GM19397 (cell line): ENCODE data around the gene ABL1.
"Not testable (repeated sequence)": the region's sequence is repeated elsewhere in the genome, so short reads cannot be mapped to it uniquely, and the experiment has no call there.

Source experiments
- ATAC-seq: cut with Tn5 transposase; IDR thresholded peaks from one replicate; pipeline ENCODE4 v1.9.1; 2021; ENCODE audit warnings: mild to moderate bottlenecking, moderate library complexity; ENCODE audit not compliant: unreplicated experiment

Gene ABL1

GRCh38 chr9:130900701-130901497 lies 65.8 kb downstream of the ABL1 start:
- no peak for ATAC-seq

DNA sequence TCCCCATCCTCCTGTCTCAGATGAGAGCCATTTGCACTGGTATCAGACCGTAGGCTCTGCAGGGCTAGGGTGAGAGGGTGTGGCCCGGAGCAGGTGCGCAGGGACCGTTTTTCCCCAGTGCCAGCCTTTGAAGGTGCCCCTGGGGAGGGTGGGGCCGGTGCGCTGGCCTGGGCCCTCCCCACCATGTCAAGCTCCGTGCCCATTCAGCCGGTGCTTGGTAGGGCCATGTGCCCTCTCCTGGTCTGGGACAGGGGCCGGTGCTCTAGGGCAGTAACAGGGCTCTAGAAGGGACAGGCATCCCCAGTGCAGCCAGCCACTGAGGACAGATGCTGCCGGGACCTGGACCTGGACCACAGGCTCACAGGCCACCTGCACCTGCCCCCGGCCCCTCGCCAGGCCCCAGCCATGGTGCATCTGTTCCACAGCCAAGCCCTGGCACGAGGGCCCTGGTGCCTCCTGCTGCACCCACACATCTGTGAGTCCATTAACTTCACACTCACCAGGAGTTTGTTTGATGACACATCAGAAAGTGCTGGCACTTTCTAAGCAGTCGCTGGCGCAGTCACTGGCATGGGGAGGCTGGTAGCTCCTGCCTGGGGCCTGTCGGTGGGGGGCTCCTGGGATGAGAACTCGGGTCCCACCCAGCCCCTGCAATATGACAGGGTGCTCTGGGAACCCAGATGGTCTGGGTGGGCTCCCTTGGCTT lies 66.6 kb downstream of the ABL1 start:
- ATAC-seq = no peak

GRCh38 chr9:130902204-130903185 lies 67.4 kb downstream of the ABL1 start:
- ATAC-seq = no peak

- no peak for ATAC-seq
Observed at GRCh38 chr9:130903194-130904069, 68.4 kb downstream of the ABL1 start.

DNA sequence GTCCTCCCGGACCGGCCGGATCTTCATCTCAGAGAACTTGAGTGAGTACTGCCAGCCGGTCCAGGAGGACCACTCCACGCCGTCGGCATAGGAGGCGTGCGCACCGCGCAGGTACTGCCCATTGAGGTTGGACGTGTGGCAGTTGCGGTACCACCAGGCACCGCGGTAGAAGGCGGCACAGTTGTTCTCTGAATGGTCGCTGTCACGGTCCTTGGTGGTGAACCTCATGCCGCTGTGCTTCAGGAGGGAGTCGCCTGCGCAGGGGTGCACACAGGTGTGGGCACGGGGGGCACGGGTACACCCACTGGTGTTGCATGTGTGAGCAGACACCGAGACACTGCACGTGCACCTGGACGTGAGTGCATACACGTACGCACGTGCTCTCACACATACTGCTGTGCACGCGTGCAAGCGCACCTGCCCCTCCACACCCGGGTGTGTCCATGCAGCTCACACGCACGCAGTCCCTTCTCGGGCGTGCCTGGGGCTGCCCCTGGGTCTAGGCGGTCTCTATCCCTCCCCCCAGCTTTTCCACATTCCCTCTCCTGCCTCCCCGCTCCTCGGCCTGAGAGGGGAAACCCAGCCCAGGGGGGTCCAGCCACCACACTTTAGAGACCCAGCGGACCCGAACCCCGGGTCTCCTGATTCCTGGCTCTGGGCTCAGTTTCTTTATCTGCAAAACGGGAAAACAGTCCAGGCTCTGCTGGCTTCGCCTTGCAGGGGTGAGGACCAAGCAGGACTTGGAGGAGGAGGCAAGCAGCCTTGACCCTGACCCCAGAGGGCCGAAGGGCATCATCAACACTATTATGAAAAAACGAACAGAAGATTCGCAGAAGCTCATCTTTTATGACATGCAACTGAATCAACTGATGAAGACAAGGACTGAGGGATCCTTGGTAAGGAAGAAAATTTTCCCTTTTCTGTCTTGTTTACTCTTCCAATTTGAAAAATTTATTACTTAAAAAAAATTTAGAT lies 69.3 kb downstream of the ABL1 start:
- ATAC-seq = no peak

DNA sequence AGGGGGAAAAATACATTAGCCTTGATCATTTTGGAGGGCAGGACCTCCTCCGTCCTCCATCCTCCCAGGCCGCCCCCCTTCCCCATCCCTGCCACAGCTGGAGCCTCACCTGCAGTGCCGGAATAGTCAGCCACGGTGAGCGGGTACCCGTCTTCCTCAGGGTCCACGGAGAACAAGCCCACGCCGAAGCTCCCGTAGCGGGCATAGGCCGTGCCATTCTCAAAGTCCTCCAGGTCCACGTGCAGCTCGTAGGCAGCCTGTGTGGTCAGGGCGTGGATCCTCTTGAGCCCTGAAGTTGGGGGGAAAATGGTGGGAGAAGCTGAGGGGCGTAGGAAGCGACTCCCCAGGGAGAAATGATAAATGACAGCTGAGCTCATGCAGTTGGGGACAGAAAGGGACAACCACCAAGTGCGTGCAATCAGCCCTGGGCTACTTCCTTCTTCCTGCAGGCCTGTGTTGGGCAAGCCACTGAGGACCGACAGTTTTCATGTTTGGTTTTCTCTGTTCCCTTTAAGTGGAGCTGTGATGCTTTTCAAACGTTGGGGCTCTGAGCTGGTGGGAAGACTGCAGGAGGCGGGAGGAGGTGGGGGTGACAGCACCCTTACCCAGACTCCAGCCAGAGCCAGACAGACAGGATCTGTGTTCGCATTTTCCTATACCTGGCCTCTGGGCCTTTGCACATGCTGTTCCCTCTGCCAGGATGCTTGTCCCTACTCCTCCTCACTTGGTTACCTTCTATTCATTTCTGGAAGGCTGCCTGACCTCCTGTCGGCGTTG lies 70.3 kb downstream of the ABL1 start:
- ATAC-seq = no peak

- no peak for ATAC-seq
Observed at GRCh38 chr9:130905902-130906734, 71.1 kb downstream of the ABL1 start.

GRCh38 chr9:130906735-130907416 lies 71.8 kb downstream of the ABL1 start:
- ATAC-seq = no peak

- no peak for ATAC-seq
Observed at GRCh38 chr9:130908146-130908877, 73.3 kb downstream of the ABL1 start.

DNA sequence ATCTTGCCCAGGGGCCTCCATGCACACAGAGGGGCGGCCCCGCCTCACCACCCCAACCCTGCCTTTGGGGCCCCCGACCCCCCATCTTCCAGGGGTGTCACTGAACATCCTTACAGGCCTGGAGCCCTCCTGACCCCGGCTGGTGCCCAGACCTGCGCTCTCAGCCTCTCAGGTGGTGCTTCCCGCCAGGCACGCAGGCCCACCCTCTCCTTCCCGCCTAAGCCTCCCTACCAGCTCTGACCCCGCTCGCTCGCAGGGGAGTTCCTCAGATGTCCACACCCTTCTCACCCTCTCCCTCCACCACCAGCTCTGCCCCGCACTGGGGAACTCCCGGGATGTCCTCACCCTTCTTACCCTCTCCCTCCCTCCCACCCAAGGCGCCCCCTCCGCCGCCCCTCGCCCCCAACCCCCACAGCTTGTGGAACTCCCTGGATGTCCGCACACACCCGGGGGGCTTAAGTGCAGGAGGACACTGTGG lies 73.9 kb downstream of the ABL1 start:
- ATAC-seq = no peak

- not testable (repeated sequence) for ATAC-seq
Observed at GRCh38 chr9:130910041-130910440, 75.0 kb downstream of the ABL1 start.

DNA sequence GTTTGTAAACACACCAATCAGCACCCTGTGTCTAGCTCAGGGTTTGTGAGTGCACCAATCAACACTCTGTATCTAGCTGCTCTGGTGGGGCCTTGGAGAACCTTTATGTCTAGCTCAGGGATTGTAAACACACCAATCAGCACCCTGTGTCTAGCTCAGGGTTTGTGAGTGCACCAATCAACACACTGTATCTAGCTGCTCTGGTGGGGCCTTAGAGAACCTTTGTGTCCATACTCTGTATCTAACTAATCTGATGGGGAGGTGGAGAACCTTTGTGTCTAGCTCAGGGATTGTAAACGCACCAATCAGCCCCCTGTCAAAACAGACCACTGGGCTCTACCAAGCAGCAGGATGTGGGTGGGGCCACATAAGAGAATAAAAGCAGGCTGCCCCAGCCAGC lies 75.6 kb downstream of the ABL1 start:
- not testable (repeated sequence) for ATAC-seq

DNA sequence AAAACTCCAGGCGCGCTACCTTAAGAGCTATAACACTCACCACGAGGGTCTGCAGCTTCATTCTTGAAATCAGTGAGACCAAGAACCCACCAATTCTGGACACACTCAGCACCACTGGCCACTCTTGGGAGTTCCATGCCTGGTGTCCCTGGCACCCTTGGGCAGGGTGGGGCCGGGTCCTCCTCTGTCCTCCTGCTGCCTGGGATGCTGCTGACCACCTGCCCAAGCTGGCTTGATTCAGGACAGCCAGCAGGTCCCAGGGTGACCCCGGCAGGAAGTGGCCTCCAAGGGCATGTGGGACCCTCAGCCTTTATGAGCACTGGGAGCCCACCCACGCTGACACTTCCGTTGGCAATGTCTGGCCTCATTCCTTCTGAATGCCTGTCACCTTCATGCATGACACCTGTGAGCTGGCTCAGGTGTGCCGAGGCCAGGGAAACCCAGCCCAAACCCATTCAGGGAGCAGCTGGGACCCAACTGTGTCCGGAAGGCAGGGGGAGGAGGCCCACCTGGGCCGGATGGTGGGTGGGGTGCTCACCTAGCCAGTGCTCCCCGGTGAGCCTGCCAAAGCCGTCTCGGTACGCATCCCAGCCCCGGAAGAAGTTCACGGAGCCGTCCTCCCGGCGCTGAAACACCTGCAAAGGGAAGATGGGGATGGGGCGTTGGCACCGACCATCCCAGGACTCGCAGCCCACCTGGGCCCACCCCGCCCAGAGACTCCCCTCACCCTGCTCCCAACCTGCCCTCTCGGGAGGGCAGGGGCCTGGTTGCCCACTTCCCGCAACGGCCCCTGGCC lies 76.4 kb downstream of the ABL1 start:
- no peak for ATAC-seq

DNA sequence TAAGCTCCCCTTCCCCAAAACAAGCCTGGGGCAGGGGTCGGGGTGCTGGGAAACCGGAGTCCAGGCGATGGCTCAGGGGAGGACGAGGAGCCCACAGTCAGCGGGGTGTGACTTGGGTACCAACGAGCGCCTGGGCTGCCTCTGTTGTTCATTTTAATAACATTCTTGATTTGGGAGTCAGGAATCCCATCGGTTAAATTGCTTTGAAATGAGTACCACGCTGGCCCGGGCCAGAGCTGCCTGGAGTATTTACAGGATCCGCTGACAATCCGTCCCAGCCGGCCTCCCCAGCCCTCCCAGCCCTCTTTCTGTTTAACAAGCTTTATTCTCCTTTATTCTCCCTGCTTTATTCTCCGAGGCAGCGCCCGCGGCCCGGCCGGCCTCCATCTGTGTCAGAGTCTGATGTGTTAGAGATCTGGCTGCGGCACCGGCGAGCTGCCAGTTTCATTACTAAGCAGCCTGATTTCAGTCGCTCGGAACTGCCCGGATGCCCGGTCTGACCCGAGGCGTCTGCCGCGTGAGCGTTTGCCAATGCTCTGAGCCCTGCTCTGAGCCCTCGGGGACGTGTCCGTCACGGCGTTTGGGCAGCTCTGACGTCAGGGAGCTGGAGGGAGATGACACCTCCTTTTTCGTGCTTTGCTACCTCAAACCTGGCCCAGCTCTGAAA lies 78.0 kb downstream of the ABL1 start:
- ATAC-seq = no peak
